H1 (cell line): Measurements from ENCODE around the gene PCCA.

Source experiments
- CREB1 ChIP-seq: IDR thresholded peaks from 2 replicates; pipeline ENCODE4 v1.6.1; 2012; ENCODE audit warnings: inconsistent platforms
- JUND ChIP-seq: IDR thresholded peaks from 2 replicates; pipeline ENCODE4 v1.6.1; 2011; ENCODE audit warnings: mild to moderate bottlenecking, improper control_type of control experiment, low read length
- KDM4A ChIP-seq: IDR thresholded peaks from one replicate; pipeline ENCODE4 v1.7.1; 2012; ENCODE audit warnings: low read depth, mild to moderate bottlenecking, moderate library complexity, low read length, inconsistent platforms; ENCODE audit not compliant: severe bottlenecking
- NANOG ChIP-seq: IDR thresholded peaks from 2 replicates; pipeline ENCODE4 v1.6.1; 2011; ENCODE audit warnings: low read length, low read depth, mild to moderate bottlenecking, inconsistent platforms; ENCODE audit not compliant: insufficient read depth, poor library complexity, severe bottlenecking
- POLR2A ChIP-seq, 2 experiments: IDR thresholded peaks; 1 replicate in 1 of 2; 2 replicates in 1 of 2; pipeline ENCODE4 v1.6.1; 2011; ENCODE audit warnings: low read depth in 2 of 2, low read length in 2 of 2, mild to moderate bottlenecking in 2 of 2; ENCODE audit errors: control extremely low read depth in 1 of 2
- POLR2AphosphoS5 ChIP-seq: IDR thresholded peaks from 2 replicates; pipeline ENCODE4 v1.6.1; 2011; ENCODE audit warnings: low read depth, low read length
- YY1 ChIP-seq: IDR thresholded peaks from 2 replicates; pipeline ENCODE4 v1.6.1; 2011; ENCODE audit warnings: low read depth, mild to moderate bottlenecking, low read length
- TF ChIP-seq, protein P1 (sequence below), 3 experiments: IDR thresholded peaks; 1 replicate in 2 of 3; 2 replicates in 1 of 3; pipeline versions ENCODE4 v1.5.1 to v1.6.1; 2011; ENCODE audit warnings: low read length in 3 of 3, mild to moderate bottlenecking in 3 of 3, inconsistent platforms in 2 of 3, low read depth in 1 of 3, moderate library complexity in 1 of 3; ENCODE audit not compliant: insufficient read depth in 1 of 3; ENCODE audit errors: control extremely low read depth in 1 of 3
- TF ChIP-seq, protein P2 (sequence below): IDR thresholded peaks from 2 replicates; pipeline ENCODE4 v1.6.1; 2011; ENCODE audit warnings: low read length, improper control_type of control experiment

DNA sequence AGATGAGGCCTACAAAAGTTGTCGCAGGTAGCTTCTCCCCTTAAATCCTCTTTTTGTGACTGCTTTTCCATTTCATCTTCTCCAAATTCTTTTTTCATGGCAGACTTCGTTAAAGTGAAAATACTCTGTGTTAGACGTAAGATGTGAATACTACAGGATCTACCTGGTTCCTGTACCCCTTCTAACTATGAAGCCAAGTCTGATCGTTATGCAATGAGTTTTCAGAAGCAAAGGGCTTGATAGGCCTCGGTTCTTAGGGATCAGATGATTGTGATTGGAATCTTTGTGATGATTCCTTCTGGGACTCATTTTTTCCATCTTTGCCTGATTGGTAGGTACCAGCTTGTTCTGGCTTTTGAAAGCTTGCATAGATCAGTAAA, 86.9 kb downstream of the PCCA start:
- no peak for TF ChIP-seq YY1
- TF ChIP-seq, protein P1, sequence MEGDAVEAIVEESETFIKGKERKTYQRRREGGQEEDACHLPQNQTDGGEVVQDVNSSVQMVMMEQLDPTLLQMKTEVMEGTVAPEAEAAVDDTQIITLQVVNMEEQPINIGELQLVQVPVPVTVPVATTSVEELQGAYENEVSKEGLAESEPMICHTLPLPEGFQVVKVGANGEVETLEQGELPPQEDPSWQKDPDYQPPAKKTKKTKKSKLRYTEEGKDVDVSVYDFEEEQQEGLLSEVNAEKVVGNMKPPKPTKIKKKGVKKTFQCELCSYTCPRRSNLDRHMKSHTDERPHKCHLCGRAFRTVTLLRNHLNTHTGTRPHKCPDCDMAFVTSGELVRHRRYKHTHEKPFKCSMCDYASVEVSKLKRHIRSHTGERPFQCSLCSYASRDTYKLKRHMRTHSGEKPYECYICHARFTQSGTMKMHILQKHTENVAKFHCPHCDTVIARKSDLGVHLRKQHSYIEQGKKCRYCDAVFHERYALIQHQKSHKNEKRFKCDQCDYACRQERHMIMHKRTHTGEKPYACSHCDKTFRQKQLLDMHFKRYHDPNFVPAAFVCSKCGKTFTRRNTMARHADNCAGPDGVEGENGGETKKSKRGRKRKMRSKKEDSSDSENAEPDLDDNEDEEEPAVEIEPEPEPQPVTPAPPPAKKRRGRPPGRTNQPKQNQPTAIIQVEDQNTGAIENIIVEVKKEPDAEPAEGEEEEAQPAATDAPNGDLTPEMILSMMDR (IDR thresholded peaks at IDR 0.05; ENCODE audit: control extremely low read depth in 1 of 3, insufficient read depth in 1 of 3, low read depth in 1 of 3, low read length in 3 of 3), result no peak
- TF ChIP-seq KDM4A, result no peak
- TF ChIP-seq, protein P2, sequence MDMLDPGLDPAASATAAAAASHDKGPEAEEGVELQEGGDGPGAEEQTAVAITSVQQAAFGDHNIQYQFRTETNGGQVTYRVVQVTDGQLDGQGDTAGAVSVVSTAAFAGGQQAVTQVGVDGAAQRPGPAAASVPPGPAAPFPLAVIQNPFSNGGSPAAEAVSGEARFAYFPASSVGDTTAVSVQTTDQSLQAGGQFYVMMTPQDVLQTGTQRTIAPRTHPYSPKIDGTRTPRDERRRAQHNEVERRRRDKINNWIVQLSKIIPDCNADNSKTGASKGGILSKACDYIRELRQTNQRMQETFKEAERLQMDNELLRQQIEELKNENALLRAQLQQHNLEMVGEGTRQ, result no peak
- TF ChIP-seq JUND, result no peak
- no peak for TF ChIP-seq NANOG
- no peak for TF ChIP-seq POLR2A (IDR thresholded peaks at IDR 0.05; ENCODE audit: control extremely low read depth in 1 of 2, low read depth in 2 of 2, low read length in 2 of 2)
- TF ChIP-seq POLR2AphosphoS5, result no peak
- TF ChIP-seq CREB1, result no peak
